IMR-90 (cell line): ENCODE measurements around the gene GNAI1.

ENCODE experiments used
- CEBPB ChIP-seq: IDR thresholded peaks from 2 replicates; pipeline ENCODE4 v1.6.1; 2012; ENCODE audit warnings: low read depth, low read length, improper control_type of control experiment
- CHD1 ChIP-seq: IDR thresholded peaks from 2 replicates; pipeline ENCODE4 v1.6.1; 2012; ENCODE audit warnings: low read depth, low read length, improper control_type of control experiment
- CTCF ChIP-seq: conservative IDR thresholded peaks from 2 replicates; pipeline ENCODE4 v1.5.1; 2012; ENCODE audit warnings: mild to moderate bottlenecking, low read depth, low read length, improper control_type of control experiment
- MXI1 ChIP-seq: IDR thresholded peaks from 2 replicates; pipeline ENCODE4 v1.6.1; 2012; ENCODE audit warnings: low read depth, mild to moderate bottlenecking, low read length, moderate library complexity, borderline replicate concordance
- NFE2L2 ChIP-seq: fragments of 150-350 bp; IDR thresholded peaks from 2 replicates; pipeline ENCODE4 v1.6.1; 2016; ENCODE audit warnings: low read depth, mild to moderate bottlenecking, low read length
- POLR2A ChIP-seq: IDR thresholded peaks from 2 replicates; pipeline ENCODE4 v1.6.1; 2012; ENCODE audit warnings: mild to moderate bottlenecking, low read depth, low read length
- RAD21 ChIP-seq: IDR thresholded peaks from 2 replicates; pipeline ENCODE4 v1.6.1; 2012; ENCODE audit warnings: low read length, improper control_type of control experiment
- RFX5 ChIP-seq: IDR thresholded peaks from 2 replicates; pipeline ENCODE4 v1.8.0; 2012; ENCODE audit warnings: low read depth, mild to moderate bottlenecking, low read length, moderate library complexity
- SMC3 ChIP-seq: fragments of 150-350 bp; IDR thresholded peaks from 2 replicates; pipeline ENCODE4 v1.6.1; 2016; ENCODE audit warnings: low read depth, mild to moderate bottlenecking, antibody characterized with exemption, low read length, moderate library complexity
- USF2 ChIP-seq: fragments of 150-350 bp; IDR thresholded peaks from 2 replicates; pipeline ENCODE4 v1.6.1; 2017; ENCODE audit warnings: mild to moderate bottlenecking, antibody characterized with exemption, low read length, low read depth

GRCh38 chr7:80183351-80183750 lies 48.7 kb downstream of the GNAI1 start:
- TF ChIP-seq CTCF (no peak), POLR2A (no peak), USF2 (no peak), CHD1 (no peak), NFE2L2 (no peak), MXI1 (no peak), SMC3 (no peak), CEBPB (no peak), RAD21 (no peak), RFX5 (no peak)
